Measurements from ENCODE around the gene SLC22A17.

DNA sequence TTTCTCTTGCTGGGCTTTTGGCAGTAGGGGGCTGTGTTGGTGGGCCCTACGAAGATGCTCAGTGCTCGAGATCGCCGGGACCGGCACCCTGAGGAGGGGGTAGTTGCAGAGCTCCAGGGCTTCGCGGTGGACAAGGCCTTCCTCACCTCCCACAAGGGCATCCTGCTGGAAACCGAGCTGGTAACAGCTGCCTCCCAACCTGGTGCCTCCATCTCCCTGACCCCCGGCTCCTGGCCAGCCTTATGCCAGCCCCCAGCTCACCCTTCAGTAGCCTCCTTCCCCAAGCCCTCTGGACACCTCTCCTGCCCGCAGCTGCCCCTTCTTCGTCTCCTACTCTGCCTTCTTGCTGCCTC lies 24.5 kb upstream of the SLC22A17 start:
- TF ChIP-seq, protein P1, sequence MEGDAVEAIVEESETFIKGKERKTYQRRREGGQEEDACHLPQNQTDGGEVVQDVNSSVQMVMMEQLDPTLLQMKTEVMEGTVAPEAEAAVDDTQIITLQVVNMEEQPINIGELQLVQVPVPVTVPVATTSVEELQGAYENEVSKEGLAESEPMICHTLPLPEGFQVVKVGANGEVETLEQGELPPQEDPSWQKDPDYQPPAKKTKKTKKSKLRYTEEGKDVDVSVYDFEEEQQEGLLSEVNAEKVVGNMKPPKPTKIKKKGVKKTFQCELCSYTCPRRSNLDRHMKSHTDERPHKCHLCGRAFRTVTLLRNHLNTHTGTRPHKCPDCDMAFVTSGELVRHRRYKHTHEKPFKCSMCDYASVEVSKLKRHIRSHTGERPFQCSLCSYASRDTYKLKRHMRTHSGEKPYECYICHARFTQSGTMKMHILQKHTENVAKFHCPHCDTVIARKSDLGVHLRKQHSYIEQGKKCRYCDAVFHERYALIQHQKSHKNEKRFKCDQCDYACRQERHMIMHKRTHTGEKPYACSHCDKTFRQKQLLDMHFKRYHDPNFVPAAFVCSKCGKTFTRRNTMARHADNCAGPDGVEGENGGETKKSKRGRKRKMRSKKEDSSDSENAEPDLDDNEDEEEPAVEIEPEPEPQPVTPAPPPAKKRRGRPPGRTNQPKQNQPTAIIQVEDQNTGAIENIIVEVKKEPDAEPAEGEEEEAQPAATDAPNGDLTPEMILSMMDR (IDR thresholded peaks at IDR 0.05 in 2 of 3, conservative IDR thresholded peaks at IDR 0.05 in 1 of 3; ENCODE audit: borderline replicate concordance in 1 of 3, insufficient read depth in 1 of 3, low read depth in 2 of 3, low read length in 2 of 3): no peak
- TF ChIP-seq, protein P2, sequence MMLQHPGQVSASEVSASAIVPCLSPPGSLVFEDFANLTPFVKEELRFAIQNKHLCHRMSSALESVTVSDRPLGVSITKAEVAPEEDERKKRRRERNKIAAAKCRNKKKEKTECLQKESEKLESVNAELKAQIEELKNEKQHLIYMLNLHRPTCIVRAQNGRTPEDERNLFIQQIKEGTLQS (IDR thresholded peaks at IDR 0.05): no peak
- TF ChIP-seq, protein P3, sequence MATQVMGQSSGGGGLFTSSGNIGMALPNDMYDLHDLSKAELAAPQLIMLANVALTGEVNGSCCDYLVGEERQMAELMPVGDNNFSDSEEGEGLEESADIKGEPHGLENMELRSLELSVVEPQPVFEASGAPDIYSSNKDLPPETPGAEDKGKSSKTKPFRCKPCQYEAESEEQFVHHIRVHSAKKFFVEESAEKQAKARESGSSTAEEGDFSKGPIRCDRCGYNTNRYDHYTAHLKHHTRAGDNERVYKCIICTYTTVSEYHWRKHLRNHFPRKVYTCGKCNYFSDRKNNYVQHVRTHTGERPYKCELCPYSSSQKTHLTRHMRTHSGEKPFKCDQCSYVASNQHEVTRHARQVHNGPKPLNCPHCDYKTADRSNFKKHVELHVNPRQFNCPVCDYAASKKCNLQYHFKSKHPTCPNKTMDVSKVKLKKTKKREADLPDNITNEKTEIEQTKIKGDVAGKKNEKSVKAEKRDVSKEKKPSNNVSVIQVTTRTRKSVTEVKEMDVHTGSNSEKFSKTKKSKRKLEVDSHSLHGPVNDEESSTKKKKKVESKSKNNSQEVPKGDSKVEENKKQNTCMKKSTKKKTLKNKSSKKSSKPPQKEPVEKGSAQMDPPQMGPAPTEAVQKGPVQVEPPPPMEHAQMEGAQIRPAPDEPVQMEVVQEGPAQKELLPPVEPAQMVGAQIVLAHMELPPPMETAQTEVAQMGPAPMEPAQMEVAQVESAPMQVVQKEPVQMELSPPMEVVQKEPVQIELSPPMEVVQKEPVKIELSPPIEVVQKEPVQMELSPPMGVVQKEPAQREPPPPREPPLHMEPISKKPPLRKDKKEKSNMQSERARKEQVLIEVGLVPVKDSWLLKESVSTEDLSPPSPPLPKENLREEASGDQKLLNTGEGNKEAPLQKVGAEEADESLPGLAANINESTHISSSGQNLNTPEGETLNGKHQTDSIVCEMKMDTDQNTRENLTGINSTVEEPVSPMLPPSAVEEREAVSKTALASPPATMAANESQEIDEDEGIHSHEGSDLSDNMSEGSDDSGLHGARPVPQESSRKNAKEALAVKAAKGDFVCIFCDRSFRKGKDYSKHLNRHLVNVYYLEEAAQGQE (IDR thresholded peaks at IDR 0.05; ENCODE audit: low read depth): no peak
- TF ChIP-seq ZNF274 (IDR thresholded peaks at IDR 0.05; ENCODE audit: low read depth, low read length): no peak
- TF ChIP-seq CEBPB (IDR thresholded peaks at IDR 0.05; ENCODE audit: low read depth): no peak
- no peak for TF ChIP-seq POLR2A (IDR thresholded peaks at IDR 0.05; ENCODE audit: borderline replicate concordance, extremely low read depth, insufficient read depth, insufficient read length)
- no peak for TF ChIP-seq POLR2AphosphoS5 (IDR thresholded peaks at IDR 0.05; ENCODE audit: low read depth, low read length)
- TF ChIP-seq TCF7L2 (IDR thresholded peaks at IDR 0.05; ENCODE audit: borderline replicate concordance, extremely low read depth, insufficient read depth, insufficient read length): no peak
- TF ChIP-seq EZH2phosphoT487 (IDR thresholded peaks at IDR 0.05; ENCODE audit: borderline replicate concordance): no peak
